WI38 (cell line): Measurements from ENCODE around the gene TMEM54.
"Not testable (repeated sequence)": the region's sequence is repeated elsewhere in the genome, so short reads cannot be mapped to it uniquely, and the experiment has no call there.

ENCODE experiments used
- H3K4me3 ChIP-seq: 2 replicates; pipeline ENCODE4 v1.5.1; 2011; ENCODE audit warnings: low read depth, mild to moderate bottlenecking, control low read depth, low read length
- TF ChIP-seq, protein P1 (sequence below): IDR thresholded peaks from 2 replicates; pipeline ENCODE4 v1.5.1; 2012; ENCODE audit warnings: low read depth, mild to moderate bottlenecking, control low read depth, low read length

The TMEM54 gene

DNA sequence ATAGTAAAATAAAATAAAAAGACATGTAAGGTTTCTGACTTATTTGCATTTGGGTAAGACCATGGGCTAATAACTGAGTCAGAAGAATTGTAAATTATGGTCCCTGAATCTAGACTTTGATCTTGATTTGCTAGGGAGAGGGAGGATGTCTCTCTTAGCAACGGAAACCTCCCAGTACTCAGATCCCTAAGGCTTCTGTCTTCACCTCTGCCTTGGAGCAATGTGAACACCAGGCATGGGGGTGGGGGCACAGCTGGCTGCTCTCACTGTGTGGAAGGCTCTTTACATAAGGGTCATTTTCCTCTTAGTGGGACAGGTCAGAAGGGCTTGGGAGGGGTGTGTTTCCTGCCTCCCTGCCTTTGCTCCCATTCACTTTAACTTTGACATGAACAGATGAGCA lies 17.0 kb upstream of the TMEM54 start:
- H3K4me3 ChIP-seq: no peak overlapping the region
- TF ChIP-seq, protein P1, sequence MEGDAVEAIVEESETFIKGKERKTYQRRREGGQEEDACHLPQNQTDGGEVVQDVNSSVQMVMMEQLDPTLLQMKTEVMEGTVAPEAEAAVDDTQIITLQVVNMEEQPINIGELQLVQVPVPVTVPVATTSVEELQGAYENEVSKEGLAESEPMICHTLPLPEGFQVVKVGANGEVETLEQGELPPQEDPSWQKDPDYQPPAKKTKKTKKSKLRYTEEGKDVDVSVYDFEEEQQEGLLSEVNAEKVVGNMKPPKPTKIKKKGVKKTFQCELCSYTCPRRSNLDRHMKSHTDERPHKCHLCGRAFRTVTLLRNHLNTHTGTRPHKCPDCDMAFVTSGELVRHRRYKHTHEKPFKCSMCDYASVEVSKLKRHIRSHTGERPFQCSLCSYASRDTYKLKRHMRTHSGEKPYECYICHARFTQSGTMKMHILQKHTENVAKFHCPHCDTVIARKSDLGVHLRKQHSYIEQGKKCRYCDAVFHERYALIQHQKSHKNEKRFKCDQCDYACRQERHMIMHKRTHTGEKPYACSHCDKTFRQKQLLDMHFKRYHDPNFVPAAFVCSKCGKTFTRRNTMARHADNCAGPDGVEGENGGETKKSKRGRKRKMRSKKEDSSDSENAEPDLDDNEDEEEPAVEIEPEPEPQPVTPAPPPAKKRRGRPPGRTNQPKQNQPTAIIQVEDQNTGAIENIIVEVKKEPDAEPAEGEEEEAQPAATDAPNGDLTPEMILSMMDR: no peak

DNA sequence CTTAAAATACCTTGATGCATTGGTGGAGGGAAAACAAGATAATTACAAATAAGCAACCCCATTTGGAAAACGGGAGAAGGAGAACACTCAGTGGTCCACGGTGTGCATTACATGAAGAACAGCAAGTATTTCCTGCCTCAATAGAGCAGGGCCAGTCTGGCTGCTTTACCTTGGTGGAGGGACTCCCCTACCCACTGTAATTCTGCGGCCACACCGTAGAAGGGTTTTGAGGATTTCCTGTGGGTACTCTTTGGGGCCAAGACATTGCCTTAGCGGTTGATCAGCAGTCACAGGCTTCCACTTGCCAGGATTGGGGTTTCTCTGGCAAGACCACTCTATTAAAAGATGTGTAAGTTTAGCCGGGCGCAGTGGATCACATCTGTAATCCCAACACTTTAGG lies 16.3 kb upstream of the TMEM54 start:
- TF ChIP-seq, protein P1: no peak

DNA sequence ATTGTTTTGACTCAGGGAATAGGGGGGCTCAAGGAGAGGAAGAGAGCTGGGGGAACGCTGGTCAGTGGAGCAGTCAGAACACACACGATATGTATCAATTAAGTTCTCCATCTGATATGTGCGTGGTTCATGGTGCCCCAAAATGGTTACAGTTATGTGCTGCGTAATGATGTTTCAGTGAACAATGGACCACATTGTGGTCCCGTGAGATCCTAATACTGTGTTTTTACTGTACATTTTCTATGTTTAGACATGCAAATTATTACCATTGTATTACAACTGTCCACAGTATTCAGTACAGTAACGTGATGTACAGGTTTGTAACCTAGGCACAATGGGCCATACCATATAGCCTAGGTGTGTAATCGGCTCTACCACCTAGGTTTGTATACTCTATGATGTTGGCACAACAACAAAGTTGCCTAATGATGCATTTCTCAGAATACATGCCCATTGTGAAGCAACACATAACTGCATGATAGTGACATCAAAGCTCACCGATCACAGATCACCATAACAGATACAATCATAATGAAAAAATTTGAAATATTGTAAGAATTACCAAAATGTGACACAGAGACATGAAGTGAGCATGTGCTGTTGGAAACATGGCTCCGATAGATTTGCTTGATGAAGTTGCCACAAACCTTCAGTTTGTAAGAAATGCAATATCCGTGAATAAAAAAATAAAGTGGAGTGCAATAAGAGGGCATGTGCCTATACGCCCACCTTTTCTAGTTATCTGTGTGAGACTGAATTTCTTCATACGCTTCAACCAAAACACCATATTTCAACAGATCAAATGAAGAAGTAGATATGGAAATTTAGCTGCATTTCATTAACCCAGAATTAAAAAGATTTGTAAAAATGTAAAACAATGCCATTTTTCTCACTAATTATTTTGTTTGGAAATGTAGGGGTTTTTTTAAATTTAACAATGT lies 14.8 kb upstream of the TMEM54 start:
- TF ChIP-seq, protein P1: no peak
- no peak overlapping the region for H3K4me3 ChIP-seq

More for the DNA sequence above, 16.3 kb upstream of the TMEM54 start:
- H3K4me3 ChIP-seq: no peak overlapping the region

DNA sequence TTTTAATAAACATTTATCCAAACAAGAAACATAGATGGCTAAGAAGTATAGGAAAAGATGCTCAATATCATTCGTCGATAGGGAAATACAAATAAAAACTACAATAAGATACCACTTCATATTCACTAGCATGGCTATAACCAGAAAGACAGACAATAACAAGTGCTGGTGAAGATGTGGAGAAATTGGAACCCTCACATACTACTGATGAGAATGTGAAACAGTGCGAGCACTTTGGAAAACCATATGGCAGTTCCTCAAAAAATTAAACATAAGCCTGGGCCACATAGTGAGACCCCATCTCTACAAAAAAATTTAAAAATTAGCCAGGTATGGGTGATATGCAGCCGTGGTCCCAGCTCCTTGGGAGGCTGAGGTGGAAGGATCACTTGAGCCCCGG lies 9.1 kb upstream of the TMEM54 start:
- TF ChIP-seq, protein P1: no peak
- H3K4me3 ChIP-seq: no peak overlapping the region

DNA sequence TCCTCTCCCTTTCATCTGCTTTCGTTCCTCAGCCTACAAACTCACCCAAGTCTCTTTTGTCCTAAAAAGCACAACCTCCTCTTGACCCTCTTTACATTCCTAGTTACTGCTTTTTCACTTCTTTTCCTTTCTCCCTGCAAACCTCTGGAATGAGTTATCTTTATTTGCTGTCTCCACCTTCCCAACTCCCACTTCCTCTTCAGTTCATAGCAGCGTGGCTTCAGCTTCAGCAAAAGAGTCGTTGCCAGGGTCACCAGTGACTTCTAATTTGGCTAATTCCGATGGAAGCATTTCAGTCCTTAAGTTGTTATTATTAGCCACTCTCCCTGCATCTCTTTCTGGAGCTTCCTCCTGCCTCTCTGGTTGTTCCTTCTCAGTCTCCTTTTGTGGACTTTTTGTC lies 6.2 kb upstream of the TMEM54 start:
- no peak overlapping the region for H3K4me3 ChIP-seq
- TF ChIP-seq, protein P1: no peak

DNA sequence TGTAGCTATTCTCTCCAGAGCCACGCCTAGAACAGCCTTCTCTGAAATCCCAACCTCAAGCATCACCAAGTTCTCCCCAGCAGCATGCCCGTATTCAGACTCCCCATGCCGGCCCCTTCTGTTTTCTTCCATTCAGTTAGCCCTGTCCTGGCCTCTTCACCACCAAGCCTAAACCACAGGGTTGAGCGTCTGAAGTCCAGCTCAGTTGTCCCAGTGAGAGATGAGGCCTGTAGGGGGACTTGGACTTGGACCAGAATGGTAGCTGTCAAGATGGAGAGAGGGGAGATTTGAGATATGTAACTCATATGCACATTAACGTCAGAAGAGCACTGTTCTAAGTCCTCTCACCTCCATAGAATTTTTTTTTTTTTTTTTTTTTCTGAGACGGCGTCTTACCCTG lies 5.5 kb upstream of the TMEM54 start:
- TF ChIP-seq, protein P1: no peak
- H3K4me3 ChIP-seq: no peak overlapping the region

DNA sequence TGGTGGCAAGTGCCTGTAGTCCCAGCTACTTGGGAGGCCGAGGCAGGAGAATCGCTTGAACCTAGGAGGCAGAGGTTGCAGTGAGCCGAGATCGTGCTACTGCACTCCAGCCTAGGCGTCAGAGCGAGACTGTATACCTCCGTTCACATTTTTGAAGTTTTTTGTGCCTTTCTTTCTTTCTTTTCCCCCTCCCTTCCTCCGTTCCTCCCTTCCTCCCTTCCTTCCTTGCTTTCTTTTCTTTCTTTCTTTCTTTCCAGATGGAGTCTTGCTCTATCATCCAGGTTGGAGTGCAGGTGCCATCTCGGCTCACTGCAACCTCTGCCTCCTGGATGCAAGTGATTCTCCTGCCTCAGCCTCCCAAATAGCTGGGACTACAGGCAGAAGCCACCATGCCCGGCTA lies 4.4 kb upstream of the TMEM54 start:
- H3K4me3 ChIP-seq: not testable (repeated sequence)

DNA sequence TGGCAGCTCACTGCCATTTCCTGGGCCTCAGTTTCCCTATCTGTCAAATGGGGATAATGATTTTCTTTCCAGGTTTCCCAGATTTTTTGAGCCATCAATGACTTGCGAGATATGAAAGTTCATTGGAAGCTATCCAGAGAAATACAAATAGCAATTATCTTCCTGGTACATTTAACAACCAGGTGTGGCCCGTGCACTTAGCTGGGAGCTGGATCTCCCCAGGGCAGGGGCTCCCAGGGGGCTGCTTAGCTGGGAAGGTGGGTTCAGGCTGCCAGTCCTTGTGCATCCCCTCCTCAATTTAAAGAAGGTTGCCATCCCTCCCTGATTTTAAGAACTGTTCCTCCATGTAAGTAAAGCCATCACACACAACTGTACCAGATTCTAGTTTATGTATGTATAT lies 3.6 kb upstream of the TMEM54 start:
- H3K4me3 ChIP-seq: no peak overlapping the region

More for the DNA sequence above, 3.6 kb upstream of the TMEM54 start:
- TF ChIP-seq, protein P1: no peak
